Tibial nerve (tissue), 3 donors: Measurements from ENCODE around the gene CNOT9.

Experiments used
- POLR2A ChIP-seq, 2 donors: fragments of 450-650 bp; IDR thresholded peaks; one replicate each; pipeline ENCODE4 v1.6.1; 2017; ENCODE audit warnings: antibody characterized with exemption in 2 of 2, mild to moderate bottlenecking in 2 of 2, moderate library complexity in 2 of 2
- TF ChIP-seq, protein P1 (sequence below), 5 experiments: fragments of 200-600 bp in 3 of 5; fragments of 450-650 bp in 2 of 5; sonication (generic) in 3 of 5; IDR thresholded peaks; one replicate each; pipeline ENCODE4 v1.5.1; 2016 to 2019; ENCODE audit warnings: antibody characterized with exemption in 5 of 5, mild to moderate bottlenecking in 3 of 5, moderate library complexity in 2 of 5

DNA sequence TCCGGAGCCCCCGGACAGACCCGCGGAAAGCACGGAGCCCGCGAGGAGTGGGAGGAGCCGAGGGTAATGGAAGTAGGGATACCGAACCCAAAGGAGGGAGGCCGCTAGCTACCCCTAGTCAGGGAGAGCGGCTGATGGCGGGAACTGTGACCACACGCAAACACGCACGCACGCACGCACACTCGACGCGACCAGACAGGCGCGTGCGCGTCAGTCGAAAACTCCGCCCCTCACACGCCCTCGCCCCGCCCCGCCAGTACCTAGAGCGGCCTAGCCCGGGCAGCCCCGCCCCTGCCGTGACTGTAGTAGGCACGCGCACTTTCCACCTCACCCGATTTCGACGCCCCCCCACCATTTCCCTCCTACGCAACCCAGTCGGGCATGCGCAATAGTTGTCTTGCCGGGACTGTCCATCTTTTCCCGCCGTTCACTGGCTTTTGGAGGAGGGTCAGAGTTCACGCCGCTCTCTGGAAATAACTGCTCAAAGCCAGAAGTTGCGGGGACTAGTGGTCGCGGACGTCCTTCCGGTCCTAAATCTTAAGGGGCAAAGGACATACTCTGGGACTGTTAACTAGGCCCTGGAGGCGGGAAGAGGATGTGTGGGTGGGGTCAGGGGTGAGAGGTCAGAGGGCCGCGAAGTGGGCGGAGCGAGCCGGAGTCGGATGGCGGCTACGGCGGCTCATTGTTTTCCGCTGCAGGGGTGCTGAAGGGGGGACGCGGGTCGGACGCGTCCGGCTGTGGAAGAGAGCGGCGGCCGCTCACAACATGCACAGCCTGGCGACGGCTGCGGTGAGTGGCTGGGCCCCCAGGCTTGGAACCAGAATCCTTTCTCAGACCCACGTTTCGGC is at the start of gene CNOT9, which contains the start of gene USP37:
- peak; percentile 85 to 96 for TF ChIP-seq POLR2A (IDR thresholded peaks at IDR 0.05)
- TF ChIP-seq, protein P1, sequence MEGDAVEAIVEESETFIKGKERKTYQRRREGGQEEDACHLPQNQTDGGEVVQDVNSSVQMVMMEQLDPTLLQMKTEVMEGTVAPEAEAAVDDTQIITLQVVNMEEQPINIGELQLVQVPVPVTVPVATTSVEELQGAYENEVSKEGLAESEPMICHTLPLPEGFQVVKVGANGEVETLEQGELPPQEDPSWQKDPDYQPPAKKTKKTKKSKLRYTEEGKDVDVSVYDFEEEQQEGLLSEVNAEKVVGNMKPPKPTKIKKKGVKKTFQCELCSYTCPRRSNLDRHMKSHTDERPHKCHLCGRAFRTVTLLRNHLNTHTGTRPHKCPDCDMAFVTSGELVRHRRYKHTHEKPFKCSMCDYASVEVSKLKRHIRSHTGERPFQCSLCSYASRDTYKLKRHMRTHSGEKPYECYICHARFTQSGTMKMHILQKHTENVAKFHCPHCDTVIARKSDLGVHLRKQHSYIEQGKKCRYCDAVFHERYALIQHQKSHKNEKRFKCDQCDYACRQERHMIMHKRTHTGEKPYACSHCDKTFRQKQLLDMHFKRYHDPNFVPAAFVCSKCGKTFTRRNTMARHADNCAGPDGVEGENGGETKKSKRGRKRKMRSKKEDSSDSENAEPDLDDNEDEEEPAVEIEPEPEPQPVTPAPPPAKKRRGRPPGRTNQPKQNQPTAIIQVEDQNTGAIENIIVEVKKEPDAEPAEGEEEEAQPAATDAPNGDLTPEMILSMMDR (IDR thresholded peaks at IDR 0.05) = peak in 2 of 5 experiments; percentile 31 to 37
